HG02973 (cell line): ENCODE measurements around the gene RAPGEF5.

Source experiments
- ATAC-seq: cut with Tn5 transposase; IDR thresholded peaks from one replicate; pipeline ENCODE4 v1.9.1; 2021; ENCODE audit warnings: moderate library complexity; ENCODE audit not compliant: unreplicated experiment

The RAPGEF5 gene

DNA sequence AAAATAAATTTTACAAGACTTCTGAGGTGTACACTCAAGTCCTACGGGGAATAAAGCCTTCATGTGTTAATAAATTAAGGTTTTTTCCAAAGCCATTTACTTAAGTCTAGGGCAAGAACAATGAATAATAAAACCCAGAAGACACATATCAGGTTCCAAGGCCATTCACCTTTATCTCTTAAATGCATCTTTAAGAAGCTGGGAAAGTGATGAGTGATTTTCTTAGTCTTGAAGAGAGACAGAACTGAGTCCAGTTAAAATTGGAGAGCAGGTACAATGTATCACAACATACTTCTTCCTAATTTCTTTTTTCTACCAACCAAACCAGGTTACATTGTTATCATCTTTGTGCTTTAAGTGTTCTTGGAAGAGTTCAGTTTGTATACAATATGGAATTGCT is 189.5 kb downstream of the RAPGEF5 start:
- ATAC-seq, result no peak

DNA sequence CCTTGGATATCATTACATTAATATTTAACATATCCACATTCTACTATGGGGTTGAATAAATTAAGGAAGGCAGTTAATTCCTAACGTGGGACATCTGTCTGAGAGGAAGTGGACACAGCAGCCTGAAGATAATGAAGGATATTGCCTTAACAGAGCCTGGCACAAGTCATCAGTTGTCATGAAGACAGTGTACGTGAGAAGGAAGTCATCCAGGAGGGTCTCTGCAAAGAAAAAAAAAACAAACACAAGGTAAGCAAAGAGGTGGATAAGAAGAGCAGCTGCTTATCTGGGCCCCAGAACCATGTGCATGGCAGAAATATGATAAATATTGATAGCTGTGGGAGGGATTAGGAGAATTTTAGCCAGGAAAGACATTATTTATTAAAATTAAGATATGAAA is 190.0 kb downstream of the RAPGEF5 start:
- ATAC-seq, result no peak

DNA sequence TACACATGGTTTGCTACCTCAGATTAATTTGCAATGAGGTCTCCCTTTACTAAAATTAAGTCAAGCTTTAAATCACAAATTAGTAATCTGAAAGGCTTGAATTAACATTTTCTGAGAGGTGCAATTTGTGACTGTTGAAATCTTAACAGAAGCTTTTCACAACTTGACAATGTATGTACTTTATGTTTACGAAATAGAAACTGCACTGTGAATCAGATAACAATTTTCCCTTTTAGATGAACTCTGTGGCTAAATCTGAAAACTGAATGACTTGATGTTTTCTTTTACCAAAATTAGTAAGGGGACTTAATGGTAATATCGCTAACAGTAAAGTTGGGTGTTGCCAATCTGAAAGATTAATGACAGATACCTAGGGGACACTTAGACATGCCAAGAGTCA is 197.6 kb downstream of the RAPGEF5 start:
- no peak for ATAC-seq

DNA sequence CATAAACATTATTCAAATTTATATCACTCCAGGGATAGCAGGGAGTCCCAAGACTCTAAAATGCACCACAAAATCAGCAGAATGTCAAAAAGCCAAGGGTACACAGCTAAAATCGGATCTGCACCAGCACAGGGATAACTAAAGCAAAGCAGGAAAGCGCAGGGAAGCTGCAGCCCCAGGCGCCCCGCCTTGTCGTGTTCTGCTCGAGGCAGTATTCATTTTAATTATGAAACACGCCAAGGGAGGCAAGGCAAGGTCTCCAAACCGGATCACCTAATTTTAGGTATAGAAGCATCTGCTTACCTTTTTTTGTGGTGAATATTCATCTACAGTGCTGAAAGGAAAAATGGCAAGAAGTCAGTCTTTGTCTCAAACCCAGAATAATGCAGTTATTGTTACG is 199.4 kb downstream of the RAPGEF5 start:
- ATAC-seq, result no peak

DNA sequence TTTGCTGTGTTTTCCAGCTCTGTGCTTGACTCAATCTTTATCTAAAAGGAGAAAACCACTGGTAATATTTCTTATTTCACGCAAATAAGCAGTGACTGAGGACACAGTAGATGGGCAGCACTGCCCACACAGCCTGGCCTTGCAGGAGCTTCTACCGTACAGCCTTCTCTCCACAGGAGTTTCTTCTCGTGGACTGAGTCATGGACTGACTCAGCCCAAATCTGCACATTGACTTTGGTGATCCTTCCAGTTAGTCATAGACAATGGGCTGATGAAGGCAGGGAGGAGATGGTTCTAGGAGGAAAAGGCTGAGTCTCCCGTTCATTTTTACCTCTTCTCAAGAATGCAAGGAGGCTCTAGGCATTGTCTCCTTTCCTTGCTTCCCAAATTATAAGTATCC is 200.7 kb downstream of the RAPGEF5 start:
- ATAC-seq, result no peak

DNA sequence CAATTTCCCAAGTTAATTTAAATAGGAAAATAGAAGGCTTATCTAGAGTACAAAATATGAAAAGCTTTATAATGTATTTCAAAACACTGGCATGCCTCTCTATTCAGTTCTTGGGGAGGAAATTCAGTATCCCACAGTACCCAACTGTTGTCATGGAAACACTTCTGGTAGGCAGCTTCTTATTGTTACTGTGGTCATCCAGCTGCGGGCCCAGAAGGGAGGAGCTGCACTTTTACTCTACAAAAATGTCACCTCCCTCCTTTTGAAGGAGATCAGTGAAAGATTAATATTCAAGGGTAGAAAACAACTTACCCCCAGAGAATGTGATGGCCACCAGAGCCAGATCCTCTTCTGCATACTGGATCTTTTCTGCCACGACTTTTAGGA is 202.8 kb downstream of the RAPGEF5 start:
- no peak for ATAC-seq

DNA sequence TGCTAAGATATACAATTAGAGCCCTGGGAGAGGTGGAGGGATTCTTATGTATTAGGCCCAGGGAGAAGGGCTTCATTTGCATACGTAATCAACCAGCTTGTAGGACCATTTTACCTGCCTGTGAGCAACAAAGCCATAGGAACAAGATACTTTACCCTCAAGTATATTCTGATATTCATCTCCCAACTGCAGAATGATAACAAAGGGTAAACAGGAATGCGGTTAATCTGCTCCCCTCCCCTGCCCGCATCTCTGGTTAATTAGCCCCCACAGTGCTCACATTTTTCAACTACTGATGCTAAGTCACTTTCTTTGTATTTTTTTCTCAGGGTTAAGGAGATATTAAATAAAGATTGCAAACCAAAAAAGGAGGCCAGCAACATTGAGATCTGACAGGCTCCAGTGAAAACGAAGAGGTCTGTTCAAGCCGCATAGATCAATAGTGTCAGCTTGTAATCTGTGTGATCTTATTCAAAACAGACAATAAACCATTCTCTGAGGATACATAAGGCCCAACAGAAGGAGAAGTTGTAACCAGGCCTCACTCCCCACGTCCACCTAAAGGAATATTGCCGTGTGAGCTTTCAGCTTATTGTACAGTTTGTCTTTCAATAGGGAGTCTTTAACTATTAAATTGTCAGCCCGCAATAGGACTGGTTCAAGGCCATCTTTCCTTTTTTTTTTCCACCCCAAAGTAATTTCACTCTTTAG is 203.4 kb downstream of the RAPGEF5 start:
- no peak for ATAC-seq

DNA sequence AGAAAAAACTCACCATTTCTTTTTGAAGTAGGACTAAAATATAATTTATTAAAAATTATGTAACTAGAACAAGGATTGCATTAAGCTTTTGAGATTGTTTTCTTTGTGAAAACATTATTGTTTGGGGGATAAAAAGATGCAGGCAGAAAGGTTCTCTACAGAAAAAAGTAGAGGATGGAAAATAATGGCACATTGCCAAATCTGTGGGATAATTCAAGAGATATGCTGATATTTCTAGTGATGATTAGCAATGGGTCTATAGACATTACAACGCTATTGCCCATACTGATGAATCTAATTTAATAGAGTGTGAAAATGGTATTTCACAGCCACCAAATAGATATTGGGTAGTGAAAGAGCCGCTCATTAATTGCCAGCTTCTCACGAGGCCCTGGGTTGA is 204.3 kb downstream of the RAPGEF5 start:
- ATAC-seq, result no peak

DNA sequence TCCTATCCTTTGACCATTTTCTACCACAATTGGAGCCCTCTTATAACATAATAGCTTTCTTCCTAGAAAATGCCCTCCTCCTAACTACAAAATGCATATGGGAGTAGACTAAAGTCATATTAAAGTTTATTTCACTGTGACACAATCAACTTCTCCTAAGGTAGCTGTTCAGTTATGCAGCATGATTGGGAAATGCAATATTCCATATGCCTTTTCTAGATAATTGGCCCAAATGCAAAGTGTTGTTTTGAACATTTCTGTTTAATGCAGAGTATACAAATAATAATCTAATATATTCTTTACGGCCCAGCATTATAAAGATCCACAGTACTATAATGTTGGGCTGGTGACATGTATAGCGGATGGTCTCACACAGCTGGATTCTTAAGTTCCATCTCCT is 205.1 kb downstream of the RAPGEF5 start:
- ATAC-seq, result no peak

DNA sequence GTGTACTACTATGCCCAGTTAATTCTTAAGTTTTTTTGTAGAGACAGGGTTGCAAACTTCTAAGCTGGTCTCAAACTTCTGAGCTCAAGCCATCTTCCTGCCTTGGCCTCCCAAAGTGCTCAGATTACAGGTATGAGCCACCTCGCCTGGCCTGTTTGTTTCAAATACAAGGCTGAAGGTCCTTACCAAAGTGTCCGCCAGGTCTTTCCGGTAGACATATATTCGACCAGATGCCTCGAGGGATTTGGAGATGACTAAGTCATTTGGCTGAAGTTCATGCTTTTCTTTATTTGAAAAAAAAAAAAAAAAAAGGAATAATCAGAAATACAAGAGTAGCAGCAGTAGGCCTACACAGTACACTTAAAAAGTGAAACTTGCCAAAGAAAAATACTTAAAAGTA is 206.7 kb downstream of the RAPGEF5 start:
- no peak for ATAC-seq

DNA sequence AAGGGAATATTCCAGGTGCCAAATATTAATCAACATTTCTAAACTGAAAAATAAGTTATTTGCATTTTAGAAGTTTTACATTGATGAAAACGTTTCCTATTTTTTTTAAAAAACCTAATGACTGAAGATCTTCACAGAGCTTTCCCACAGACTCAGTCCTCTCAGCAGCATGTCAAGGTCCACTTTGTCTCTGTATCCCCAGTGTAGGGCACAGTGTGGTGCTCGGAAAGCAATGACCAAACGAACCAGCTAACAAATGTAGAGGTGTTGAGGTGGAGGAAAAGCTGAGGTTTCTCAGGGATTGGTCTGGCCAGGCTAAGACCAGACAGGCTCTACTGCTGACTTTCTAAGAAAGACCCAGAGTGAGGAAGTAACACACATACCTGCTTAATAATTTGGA is 209.1 kb downstream of the RAPGEF5 start:
- ATAC-seq, result no peak

DNA sequence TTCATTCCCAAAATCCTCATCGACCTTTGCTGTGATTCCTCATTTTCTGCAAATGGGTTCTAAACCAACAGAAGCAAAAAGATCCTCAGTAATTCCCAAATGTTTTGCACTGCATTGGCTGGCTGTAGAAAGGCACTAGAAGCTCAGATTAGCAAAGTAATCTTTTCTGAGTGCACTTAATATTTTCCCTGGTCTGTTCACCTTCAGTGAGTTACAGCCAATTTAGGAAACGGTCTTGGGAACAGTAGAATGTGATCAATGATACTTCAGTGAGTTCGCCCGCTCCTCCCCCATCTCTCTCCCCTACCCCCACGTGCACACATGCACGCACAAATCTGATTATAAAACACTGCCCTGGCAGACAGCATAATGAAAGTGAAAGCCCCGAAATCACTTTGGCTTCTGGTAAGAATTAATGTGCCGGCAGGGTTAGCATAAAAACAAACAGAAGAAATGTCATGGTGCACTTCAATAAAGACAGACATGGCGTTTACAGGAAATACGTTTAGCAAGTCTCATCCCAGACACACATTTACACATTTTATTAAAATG is 209.9 kb downstream of the RAPGEF5 start:
- no peak for ATAC-seq

DNA sequence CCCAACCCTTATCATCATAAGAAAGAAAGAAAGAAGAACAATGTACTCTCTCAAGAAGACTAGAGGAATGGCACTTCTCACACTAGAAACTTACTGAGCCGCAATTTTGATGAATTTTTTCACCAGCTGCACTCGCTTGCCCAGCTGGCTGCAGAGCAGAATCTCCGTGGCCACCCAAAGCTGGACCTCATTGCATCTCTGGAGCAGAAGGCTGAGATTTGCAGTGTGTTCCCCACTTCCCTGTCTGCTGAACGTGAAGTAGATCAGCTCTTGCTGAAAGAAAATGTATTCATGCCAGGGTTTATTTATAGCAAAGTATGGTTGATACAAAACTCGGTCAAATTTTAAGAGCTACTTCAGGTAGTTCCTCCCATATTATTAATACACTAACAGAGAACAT is 212.0 kb downstream of the RAPGEF5 start:
- no peak for ATAC-seq

DNA sequence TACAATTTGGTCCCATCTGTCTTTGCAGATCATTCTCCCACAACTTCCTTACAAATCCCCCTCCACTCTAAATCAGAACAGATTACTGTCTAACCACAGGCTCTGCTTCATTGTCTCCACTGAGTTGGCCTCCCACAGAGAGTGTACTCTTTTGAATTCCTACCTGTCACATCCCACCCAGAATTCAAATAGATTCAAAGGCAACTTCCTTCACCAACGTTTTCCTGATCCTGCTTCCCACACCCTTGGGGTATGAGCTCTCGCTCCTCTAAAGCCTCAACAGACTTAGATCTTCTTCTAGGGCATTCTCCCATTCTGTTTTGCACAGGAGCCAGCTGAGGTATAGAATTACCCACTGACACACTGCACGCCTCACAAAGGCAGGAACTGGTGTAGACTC is 213.5 kb downstream of the RAPGEF5 start:
- no peak for ATAC-seq

DNA sequence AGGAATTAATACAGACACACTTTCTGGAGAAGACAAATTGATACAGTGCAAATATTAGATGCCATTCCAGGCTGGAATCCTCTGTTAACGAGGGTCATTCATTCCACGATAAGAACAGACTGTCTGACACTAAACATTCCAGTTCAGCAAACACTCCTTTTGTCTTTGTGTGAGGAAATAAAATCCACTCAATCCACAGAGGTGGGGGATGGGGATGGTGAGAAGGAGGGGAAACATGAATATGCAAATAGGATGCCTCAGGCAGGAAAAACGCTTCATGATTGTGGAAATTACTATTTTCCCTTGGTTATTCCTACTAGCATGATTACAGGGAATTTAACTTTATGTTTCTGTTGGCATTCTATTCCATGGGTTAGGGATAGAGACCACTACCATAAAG is 214.4 kb downstream of the RAPGEF5 start:
- ATAC-seq, result no peak

DNA sequence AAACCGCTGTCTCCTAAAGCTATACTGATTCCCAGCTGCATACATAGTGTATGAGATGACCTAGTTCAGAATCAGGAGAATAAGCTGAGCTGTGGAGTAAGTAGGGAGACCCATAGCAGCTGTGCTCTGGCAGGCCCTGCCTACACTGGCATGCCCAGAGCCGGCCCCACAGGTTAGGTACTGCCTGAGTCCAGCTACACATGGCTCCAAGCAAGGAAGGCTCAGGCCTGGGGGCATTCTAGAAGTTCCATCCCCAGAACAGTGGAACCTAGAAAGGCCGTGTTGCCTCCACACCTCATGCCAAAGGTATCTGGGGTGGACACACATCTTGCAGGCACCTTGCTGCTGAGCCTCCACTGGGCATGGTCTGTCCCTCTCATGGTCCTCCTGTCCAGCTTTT is 215.6 kb downstream of the RAPGEF5 start:
- ATAC-seq, result no peak

DNA sequence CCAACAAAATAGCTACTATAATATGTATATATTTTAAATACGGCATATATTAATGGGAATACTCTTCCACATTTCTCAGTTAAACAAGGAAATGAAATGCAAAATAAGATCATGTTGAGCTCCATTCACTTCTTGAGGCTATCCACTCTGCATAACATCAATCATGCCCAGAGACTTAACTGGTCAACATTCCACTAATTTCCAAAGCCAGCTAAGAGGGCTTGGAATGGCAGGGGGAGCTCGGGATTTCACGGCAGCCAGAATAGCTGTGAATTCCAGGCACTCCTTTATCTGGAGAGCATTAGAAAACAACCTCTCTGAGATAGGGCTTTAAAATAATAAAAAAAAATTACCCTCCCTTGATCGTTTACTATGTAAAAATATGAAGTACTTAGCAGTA is 216.4 kb downstream of the RAPGEF5 start:
- ATAC-seq, result no peak

DNA sequence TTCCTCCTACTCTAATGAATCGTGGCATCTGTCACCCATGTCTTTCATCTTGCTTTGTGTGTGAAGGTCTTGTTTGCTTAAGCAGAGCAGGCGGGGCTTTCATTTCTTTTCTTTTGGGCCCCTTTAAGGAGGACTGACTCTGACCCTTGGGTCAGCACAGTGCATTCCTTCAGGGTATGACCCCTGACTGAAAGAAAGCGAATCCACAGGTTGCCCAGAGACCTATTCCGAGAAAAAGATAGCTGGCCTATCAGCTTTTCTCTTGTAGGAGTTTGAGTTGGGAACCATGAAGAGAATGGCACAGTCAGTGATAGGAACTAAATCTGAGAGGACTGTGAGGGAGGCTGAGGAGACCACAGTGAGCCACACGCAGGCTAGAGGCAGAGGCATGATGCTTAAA is 218.1 kb downstream of the RAPGEF5 start:
- ATAC-seq, result no peak

DNA sequence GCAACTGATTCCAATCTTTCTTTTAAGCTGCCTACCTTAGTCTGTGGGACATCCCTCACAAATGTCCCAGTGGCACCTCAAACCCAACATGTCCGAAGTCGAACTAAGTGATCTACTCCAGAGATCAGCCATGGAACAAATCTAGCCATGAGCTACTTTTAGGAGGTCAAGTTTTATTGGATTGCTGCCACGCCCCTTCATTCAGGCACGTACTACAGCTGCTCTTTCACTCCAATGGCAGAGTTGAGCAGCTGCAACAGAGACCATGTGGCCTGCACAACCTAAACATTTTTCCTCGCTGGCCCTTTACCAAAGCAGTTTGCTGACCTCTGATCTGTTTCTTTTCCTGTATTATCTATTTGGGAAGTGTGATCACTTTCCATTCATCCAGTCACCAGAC is 218.8 kb downstream of the RAPGEF5 start:
- ATAC-seq, result no peak

DNA sequence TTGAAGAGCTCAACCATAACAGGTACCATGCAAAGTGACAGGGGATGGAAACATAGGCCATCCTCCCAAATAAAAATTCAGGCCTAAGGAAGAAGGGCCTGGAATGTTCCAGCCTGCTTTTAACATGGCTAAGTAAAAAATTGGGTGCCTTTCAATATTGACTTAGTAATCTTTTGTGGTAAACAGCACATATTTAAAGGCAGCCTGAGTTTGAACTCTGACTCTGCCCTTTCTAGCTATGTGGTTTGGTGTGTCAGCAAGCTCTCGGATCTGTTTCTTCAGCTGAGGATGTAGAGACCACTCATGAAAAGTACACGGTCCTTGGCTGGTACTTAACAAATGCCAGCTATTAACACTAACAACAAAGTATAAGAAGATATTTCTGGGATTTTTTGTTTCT is 219.5 kb downstream of the RAPGEF5 start:
- no peak for ATAC-seq

DNA sequence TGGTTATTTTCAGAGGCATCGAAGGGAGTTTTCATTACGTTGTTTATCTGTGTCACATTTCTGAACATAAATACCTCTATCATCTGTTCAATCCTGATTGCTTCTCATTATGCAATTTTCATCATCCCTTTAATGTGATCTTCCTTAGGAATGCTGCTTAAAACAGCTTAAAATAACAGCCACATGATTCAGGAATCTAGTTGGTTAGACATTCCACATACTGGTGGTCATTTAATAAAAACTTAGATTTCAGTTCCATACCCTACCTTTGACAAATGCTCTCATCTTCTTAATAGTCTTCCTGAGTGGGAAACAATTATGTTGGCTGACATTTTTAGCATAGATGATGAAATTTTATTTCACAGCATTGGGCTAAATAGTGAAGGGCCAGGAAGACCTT is 219.9 kb downstream of the RAPGEF5 start:
- ATAC-seq, result no peak

DNA sequence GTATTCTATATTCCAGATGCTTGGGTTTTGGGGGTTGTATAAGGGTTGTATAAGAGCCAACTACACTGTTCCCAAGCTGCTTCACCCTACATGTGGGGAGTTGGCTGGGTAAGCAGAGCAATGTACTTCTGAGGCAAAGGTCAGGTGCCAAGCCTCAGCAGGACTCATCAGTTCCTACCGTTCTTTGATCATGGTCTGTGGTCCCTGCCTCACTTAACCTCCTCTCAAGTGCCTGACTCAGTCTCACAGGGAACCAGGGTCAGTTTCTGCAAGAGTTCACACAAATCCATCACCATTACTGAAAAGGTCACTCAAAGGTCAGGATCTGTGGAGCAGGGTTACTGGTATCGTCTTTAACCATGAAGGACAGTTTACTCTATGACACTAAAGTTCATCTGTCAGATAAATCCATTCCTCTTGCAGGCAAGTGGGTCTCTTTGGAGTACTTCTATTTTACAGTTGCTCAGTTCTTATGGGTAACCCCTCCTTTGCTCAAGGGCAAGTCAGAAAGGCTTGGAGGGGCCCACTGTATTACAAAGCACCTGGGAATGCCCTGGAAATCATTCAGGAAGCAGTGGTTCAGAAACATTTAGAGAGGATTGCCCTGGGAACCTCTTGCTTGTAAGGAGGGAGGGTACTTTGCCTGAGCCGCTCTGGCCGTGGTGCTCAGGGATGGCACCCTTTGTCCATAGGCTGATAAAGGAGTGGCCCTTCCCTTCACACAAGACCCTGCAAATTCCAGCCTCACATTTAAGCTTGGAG is 227.0 kb downstream of the RAPGEF5 start:
- ATAC-seq, result no peak
